Tibial artery (tissue), 4 donors: ENCODE results near the gene TIPRL.

Source experiments
- DNase-seq, 2 donors: peaks; one replicate each; pipeline ENCODE4 v3.0.0-alpha.2; 2019
- H3K27ac ChIP-seq, 2 donors: fragments of 200-600 bp; sonication (generic) in 1 of 2; 1 replicate in 1 of 2; 2 replicates in 1 of 2; pipeline ENCODE4 v1.5.1; 2018 to 2019; ENCODE audit warnings: mild to moderate bottlenecking in 1 of 2
- H3K27me3 ChIP-seq, 2 donors: fragments of 200-600 bp; sonication (generic) in 1 of 2; one replicate each; pipeline versions ENCODE4 v1.5.1 to v1.6.0; 2016 to 2019
- H3K36me3 ChIP-seq, 3 donors: fragments of 200-600 bp; sonication (generic) in 2 of 3; one replicate each; pipeline ENCODE4 v1.5.1; 2016 to 2019; ENCODE audit warnings: mild to moderate bottlenecking in 2 of 3
- H3K4me1 ChIP-seq, 4 donors: fragments of 200-600 bp; sonication (generic) in 2 of 4; 1 replicate in 3 of 4; 2 replicates in 1 of 4; pipeline ENCODE4 v1.5.1; 2016 to 2019
- H3K4me3 ChIP-seq, 2 donors: fragments of 200-600 bp; sonication (generic) in 1 of 2; 1 replicate in 1 of 2; 2 replicates in 1 of 2; pipeline ENCODE4 v1.5.1; 2018 to 2019; ENCODE audit warnings: mild to moderate bottlenecking in 2 of 2
- H3K9me3 ChIP-seq, 3 donors: fragments of 200-600 bp; sonication (generic) in 1 of 3; one replicate each; pipeline ENCODE4 v1.5.1; 2016 to 2019
- CTCF ChIP-seq, 2 experiments: fragments of 200-600 bp in 1 of 2; fragments of 450-650 bp in 1 of 2; IDR thresholded peaks; one replicate each; pipeline ENCODE4 v1.5.1; 2017 to 2019; ENCODE audit warnings: antibody characterized with exemption in 2 of 2, mild to moderate bottlenecking in 1 of 2, moderate library complexity in 1 of 2
- intact Hi-C: fragments of 100-400 bp; cut with DNase I; formaldehyde crosslinking; loops from one replicate; pipeline ENCODE4 v1.15.0; 2023; ENCODE audit warnings: low total_unique reads

Gene TIPRL

GRCh38 chr1:168159979-168160378 lies 18.8 kb upstream of the TIPRL start:
- TF ChIP-seq CTCF (IDR thresholded peaks at IDR 0.05): no peak
- Histone ChIP-seq H3K9me3 (peaks cover 0 to 6% (median 4%) of the 10 kb centered on the region in 3 donors), H3K36me3 (no peaks in the 10 kb centered on the region), H3K4me3 (no peak overlapping the region), H3K4me1 (no peaks in the 10 kb centered on the region), H3K27me3 (no peaks in the 10 kb centered on the region), H3K27ac (no peak overlapping the region)
- intact Hi-C loops: no loop called here
- DNase-seq: no peak

GRCh38 chr1:168161459-168161858 lies 17.3 kb upstream of the TIPRL start:
- no peaks in the 10 kb centered on the region for H3K4me1 ChIP-seq
- DNase-seq: no peak
- intact Hi-C loops: no loop called here

GRCh38 chr1:168163670-168164069 lies 15.1 kb upstream of the TIPRL start:
- no peak for TF ChIP-seq CTCF (IDR thresholded peaks at IDR 0.05)
- no peak for DNase-seq
- Histone ChIP-seq H3K4me1 (peaks cover 0 to 8% (median 3%) of the 10 kb centered on the region in 4 donors), H3K9me3 (no peaks in the 10 kb centered on the region), H3K36me3 (no peaks in the 10 kb centered on the region), H3K27me3 (no peaks in the 10 kb centered on the region), H3K27ac (no peak overlapping the region), H3K4me3 (no peak overlapping the region)
- intact Hi-C loops: no loop called here

More at GRCh38 chr1:168161459-168161858, 17.3 kb upstream of the TIPRL start:
- no peak overlapping the region for H3K4me3 ChIP-seq
- peaks cover 0 to 6% (median 4%) of the 10 kb centered on the region in 3 donors for H3K9me3 ChIP-seq
- no peaks in the 10 kb centered on the region for H3K36me3 ChIP-seq
- no peak overlapping the region for H3K27ac ChIP-seq
- TF ChIP-seq CTCF (IDR thresholded peaks at IDR 0.05): no peak
- H3K27me3 ChIP-seq: no peaks in the 10 kb centered on the region

GRCh38 chr1:168164771-168165170 lies 14.0 kb upstream of the TIPRL start:
- no peak overlapping the region for H3K27ac ChIP-seq
- no peaks in the 10 kb centered on the region for H3K27me3 ChIP-seq
- TF ChIP-seq CTCF (IDR thresholded peaks at IDR 0.05): no peak
- intact Hi-C loops: no loop called here
- no peaks in the 10 kb centered on the region for H3K9me3 ChIP-seq
- DNase-seq: no peak
- peaks cover 0 to 8% (median 3%) of the 10 kb centered on the region in 4 donors for H3K4me1 ChIP-seq
- no peaks in the 10 kb centered on the region for H3K36me3 ChIP-seq
- no peak overlapping the region for H3K4me3 ChIP-seq

- no peaks in the 10 kb centered on the region for H3K36me3 ChIP-seq
- H3K4me3 ChIP-seq: no peak overlapping the region
- H3K27me3 ChIP-seq: no peaks in the 10 kb centered on the region
- DNase-seq: no peak
- H3K9me3 ChIP-seq: no peaks in the 10 kb centered on the region
- TF ChIP-seq CTCF (IDR thresholded peaks at IDR 0.05): no peak
- H3K4me1 ChIP-seq: peaks cover 0 to 8% (median 3%) of the 10 kb centered on the region in 4 donors
- intact Hi-C loops: no loop called here
- peak overlapping the region; percentile 55 to 57 for H3K27ac ChIP-seq
Measured at GRCh38 chr1:168167806-168168205, 11.0 kb upstream of the TIPRL start.
